Upper lobe of left lung (tissue), 6 donors: Measurements from ENCODE around the gene CSF1R. TPM values are rescaled to one million over a fixed set of nuclear protein-coding genes. Genes with fewer than 3 reads are reported as not detected.

Source experiments
- ATAC-seq, 2 donors: fragments of 200-7000 bp; cut with Tn5 transposase; one replicate each; pipeline ENCODE4 v1.9.1; 2022; ENCODE audit warnings: mild to moderate bottlenecking in 2 of 2, moderate library complexity in 2 of 2; ENCODE audit not compliant: low FRiP score in 2 of 2
- DNase-seq, 2 donors: peaks; one replicate each; pipeline ENCODE4 v3.0.0-alpha.2; 2019 to 2020
- H3K27ac ChIP-seq, 4 donors: fragments of 200-600 bp; sonication (generic); one replicate each; pipeline ENCODE4 v1.5.1; 2016 to 2019
- H3K27me3 ChIP-seq, 4 donors: fragments of 200-600 bp; sonication (generic); one replicate each; pipeline ENCODE4 v1.5.1; 2017 to 2019
- H3K36me3 ChIP-seq, 4 donors: fragments of 200-600 bp; sonication (generic); one replicate each; pipeline ENCODE4 v1.5.1; 2016 to 2019
- H3K4me1 ChIP-seq, 4 donors: fragments of 200-600 bp; sonication (generic); one replicate each; pipeline ENCODE4 v1.5.1; 2018 to 2019
- H3K4me3 ChIP-seq, 4 donors: fragments of 200-600 bp; sonication (generic); one replicate each; pipeline ENCODE4 v1.5.1; 2017 to 2019; ENCODE audit warnings: mild to moderate bottlenecking in 2 of 4, moderate library complexity in 1 of 4
- H3K9me3 ChIP-seq, 4 donors: fragments of 200-600 bp; sonication (generic); one replicate each; pipeline ENCODE4 v1.5.1; 2018 to 2019
- EP300 ChIP-seq, 4 donors: sonication (generic); formaldehyde crosslinking; IDR thresholded peaks; one replicate each; pipeline ENCODE4 v1.5.1; 2017; ENCODE audit warnings: antibody characterized with exemption in 4 of 4, control low read depth in 2 of 4
- POLR2A ChIP-seq, 4 donors: fragments of 450-650 bp; IDR thresholded peaks; one replicate each; pipeline ENCODE4 v1.5.1; 2016 to 2017; ENCODE audit warnings: antibody characterized with exemption in 4 of 4, mild to moderate bottlenecking in 2 of 4
- POLR2AphosphoS5 ChIP-seq, 2 donors: sonication (generic); formaldehyde crosslinking; IDR thresholded peaks; one replicate each; pipeline ENCODE4 v1.5.1; 2017; ENCODE audit warnings: antibody characterized with exemption in 2 of 2
- WGBS, 2 donors: methylation state at CpG; one replicate each; pipeline ENCODE4 v1.1.5; 2017 to 2018; 5-methylcytosine and 5-hydroxymethylcytosine counted together
- total RNA-seq, 6 donors: library from RNA; depleted of rRNA in 4 of 6; stranded (reverse); fragments of >200 nt in 4 of 6; gene quantifications; one replicate each; pipeline versions ENCODE4 v1.1.0 to v1.2.1, GENCODE V29; 2016 to 2021
- TF ChIP-seq, protein P1 (sequence below), 6 experiments: fragments of 450-650 bp in 4 of 6; fragments of 200-600 bp in 2 of 6; sonication (generic) in 2 of 6; IDR thresholded peaks; one replicate each; pipeline ENCODE4 v1.5.1; 2016 to 2019; ENCODE audit warnings: antibody characterized with exemption in 6 of 6
- donor health status: DM: no; HTN: no; CAD: no; lungs with moderate emphysema.
- donor health status: DM: no; HTN: yes; CAD: no; lungs with severe emphysema.

Gene CSF1R
- total RNA-seq, 6 donors from 2014 or later, result 13.9 to 101 (median 57.9) TPM

DNA sequence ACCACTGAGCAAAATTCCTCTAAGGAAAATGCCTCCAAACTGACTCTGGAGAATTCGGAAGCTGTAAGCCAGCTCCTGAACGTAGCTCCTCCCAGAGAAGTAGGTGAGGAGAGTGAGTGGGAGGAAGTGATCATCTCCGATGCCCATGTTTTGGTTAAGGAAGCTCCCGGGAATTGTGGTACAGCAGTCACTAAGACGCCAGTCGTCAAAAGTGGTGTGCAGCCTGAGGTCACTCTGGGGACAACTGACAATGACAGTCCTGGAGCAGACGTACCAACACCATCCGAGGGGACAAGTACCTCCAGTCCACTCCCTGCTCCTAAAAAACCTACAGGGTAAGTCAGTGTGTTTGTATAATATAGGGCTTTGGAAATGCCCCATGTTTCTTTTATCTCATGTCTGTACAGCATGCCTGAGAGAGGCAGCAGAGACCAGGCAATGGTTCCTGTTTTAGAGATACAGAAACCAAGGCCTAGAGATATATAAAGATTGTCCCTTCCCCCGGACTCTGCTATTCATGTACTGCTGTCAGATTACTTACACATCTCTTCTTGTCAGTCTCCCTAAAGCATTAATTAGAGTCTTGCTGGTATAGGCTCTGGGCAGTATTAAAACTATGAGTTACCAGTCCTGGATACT, 61.9 kb downstream of the CSF1R start:
- Histone ChIP-seq H3K27ac (peak overlapping the region in 3 of 4 donors; percentile 45 to 51 (median 47)), H3K9me3 (no peaks in the 10 kb centered on the region), H3K36me3 (peaks cover 26 to 97% (median 65%) of the 10 kb centered on the region in 4 donors), H3K27me3 (no peaks in the 10 kb centered on the region), H3K4me3 (no peak overlapping the region), H3K4me1 (peaks cover 10 to 27% (median 14%) of the 10 kb centered on the region in 4 donors)
- DNase-seq (no peak), ATAC-seq (no peak)
- TF ChIP-seq POLR2A (IDR thresholded peaks at IDR 0.05) (no peak), POLR2AphosphoS5 (IDR thresholded peaks at IDR 0.05) (no peak), EP300 (IDR thresholded peaks at IDR 0.05) (peak in 1 of 4 donors; percentile 10)
- TF ChIP-seq, protein P1, sequence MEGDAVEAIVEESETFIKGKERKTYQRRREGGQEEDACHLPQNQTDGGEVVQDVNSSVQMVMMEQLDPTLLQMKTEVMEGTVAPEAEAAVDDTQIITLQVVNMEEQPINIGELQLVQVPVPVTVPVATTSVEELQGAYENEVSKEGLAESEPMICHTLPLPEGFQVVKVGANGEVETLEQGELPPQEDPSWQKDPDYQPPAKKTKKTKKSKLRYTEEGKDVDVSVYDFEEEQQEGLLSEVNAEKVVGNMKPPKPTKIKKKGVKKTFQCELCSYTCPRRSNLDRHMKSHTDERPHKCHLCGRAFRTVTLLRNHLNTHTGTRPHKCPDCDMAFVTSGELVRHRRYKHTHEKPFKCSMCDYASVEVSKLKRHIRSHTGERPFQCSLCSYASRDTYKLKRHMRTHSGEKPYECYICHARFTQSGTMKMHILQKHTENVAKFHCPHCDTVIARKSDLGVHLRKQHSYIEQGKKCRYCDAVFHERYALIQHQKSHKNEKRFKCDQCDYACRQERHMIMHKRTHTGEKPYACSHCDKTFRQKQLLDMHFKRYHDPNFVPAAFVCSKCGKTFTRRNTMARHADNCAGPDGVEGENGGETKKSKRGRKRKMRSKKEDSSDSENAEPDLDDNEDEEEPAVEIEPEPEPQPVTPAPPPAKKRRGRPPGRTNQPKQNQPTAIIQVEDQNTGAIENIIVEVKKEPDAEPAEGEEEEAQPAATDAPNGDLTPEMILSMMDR (IDR thresholded peaks at IDR 0.05), result no peak
- WGBS, 2 donors, result 59 to 60% methylated on average over 9 of the region's 9 CpGs

DNA sequence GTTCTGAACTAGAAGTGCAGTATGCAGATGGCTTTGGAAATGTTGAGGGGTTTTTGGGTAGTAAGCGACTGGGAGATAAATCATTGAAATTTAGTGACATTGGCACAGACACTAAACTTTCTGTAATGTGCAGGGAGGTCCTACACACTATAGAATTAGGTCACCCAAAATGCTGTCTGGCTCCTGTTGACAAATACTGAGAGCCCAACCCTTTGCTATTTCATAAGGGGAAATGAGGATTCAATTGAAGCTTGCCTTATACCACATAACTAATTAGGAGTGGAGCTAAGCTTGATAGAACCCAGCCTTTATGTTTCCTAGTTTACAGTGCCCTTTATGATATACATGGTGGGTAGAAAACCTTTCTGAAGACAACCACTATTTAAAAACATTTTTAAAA, 63.2 kb downstream of the CSF1R start:
- WGBS, 2 donors, result 100% methylated on average over 1 of the region's 1 CpG
- TF ChIP-seq EP300 (IDR thresholded peaks at IDR 0.05) (no peak), POLR2AphosphoS5 (IDR thresholded peaks at IDR 0.05) (no peak)
- TF ChIP-seq, protein P1 (IDR thresholded peaks at IDR 0.05), result no peak
- DNase-seq (no peak), ATAC-seq (no peak)
- Histone ChIP-seq H3K9me3 (no peaks in the 10 kb centered on the region), H3K36me3 (peaks cover 36 to 98% (median 71%) of the 10 kb centered on the region in 4 donors), H3K4me1 (peaks cover 10 to 27% (median 14%) of the 10 kb centered on the region in 4 donors), H3K27ac (peak overlapping the region in 3 of 4 donors; percentile 2 to 68 (median 51)), H3K27me3 (no peaks in the 10 kb centered on the region), H3K4me3 (no peak overlapping the region)

DNA sequence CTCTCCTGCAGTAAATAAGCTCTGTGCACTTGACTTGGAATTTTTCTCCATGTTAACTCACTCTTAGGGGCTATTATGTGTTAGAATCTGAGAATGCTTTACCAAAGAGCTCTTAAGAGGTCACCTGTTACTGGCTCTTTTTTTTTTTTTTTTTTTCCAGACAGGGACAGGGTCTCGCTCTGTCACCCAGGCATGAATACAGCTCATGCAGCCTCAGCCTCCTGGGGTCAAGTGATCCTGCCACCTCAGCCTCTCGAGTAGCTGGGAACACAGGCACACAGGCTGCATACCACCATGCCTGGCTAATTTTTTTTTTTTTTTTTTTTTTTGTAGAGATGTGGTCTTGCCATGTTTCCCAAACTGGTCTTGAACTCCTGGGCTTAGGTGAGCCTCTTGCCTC, 63.7 kb downstream of the CSF1R start:
- Histone ChIP-seq H3K36me3 (peaks cover 34 to 98% (median 69%) of the 10 kb centered on the region in 4 donors), H3K27ac (peak overlapping the region in 3 of 4 donors; percentile 42 to 68 (median 51)), H3K4me3 (no peak overlapping the region), H3K4me1 (peaks cover 10 to 27% (median 14%) of the 10 kb centered on the region in 4 donors), H3K27me3 (no peaks in the 10 kb centered on the region), H3K9me3 (no peaks in the 10 kb centered on the region)
- DNase-seq (no peak), ATAC-seq (no peak)
- TF ChIP-seq EP300 (IDR thresholded peaks at IDR 0.05) (no peak), POLR2AphosphoS5 (IDR thresholded peaks at IDR 0.05) (no peak), POLR2A (IDR thresholded peaks at IDR 0.05) (no peak)
- TF ChIP-seq, protein P1 (IDR thresholded peaks at IDR 0.05), result no peak
- 77 to 81% methylated on average over 2 of the region's 2 CpGs for WGBS, 2 donors

DNA sequence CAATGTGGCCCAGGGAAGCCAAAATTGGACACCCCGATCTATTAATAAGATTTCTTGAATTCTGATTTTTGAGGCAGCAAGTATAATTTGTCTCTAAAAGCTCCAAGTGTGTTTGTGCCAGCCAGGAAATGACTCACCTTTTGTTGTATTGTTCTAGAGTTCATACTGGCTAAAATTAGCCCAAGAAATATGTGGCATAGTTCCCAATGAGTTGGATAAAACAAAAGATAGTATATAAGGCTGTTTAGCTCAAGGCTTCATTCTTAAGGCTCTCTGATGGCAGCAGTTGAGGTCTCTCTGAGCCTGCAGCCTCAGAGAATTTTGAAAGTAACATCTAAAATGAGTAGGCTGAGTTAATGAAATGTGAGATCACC, 64.2 kb downstream of the CSF1R start:
- no peak for ATAC-seq
- Histone ChIP-seq H3K36me3 (peaks cover 29 to 96% (median 66%) of the 10 kb centered on the region in 4 donors), H3K4me3 (no peak overlapping the region), H3K4me1 (peaks cover 10 to 27% (median 14%) of the 10 kb centered on the region in 4 donors), H3K9me3 (no peaks in the 10 kb centered on the region), H3K27me3 (no peaks in the 10 kb centered on the region), H3K27ac (peak overlapping the region in 3 of 4 donors; percentile 27 to 68 (median 42))
- no peak for DNase-seq
- TF ChIP-seq POLR2A (IDR thresholded peaks at IDR 0.05) (no peak), POLR2AphosphoS5 (IDR thresholded peaks at IDR 0.05) (no peak), EP300 (IDR thresholded peaks at IDR 0.05) (peak in 1 of 4 donors; percentile 17)
- TF ChIP-seq, protein P1 (IDR thresholded peaks at IDR 0.05), result no peak
- WGBS, 2 donors, result 58 to 80% methylated on average over 1 of the region's 1 CpG
